ENCODE results near the gene EPS8L2.
A peak's percentile ranks its signal among the peaks of the same experiment; 100 is the strongest.

Gene EPS8L2

GRCh38 chr11:706439-706956, 467 bp downstream of the EPS8L2 start:
- Histone ChIP-seq H3K36me3 (peaks cover 0 to 17% (median 16%) of the 10 kb centered on the region in 3 donors), H3K27ac (peak overlapping the region; percentile 80 to 86), H3K27me3 (peaks cover 0 to 50% of the 10 kb centered on the region in 2 donors), H3K4me3 (peak overlapping the region; percentile 59 to 63), H3K4me1 (peaks cover 0 to 70% (median 40%) of the 10 kb centered on the region in 4 donors), H3K9me3 (no peaks in the 10 kb centered on the region)
- TF ChIP-seq CTCF (IDR thresholded peaks at IDR 0.05): no peak
- intact Hi-C loops (cut with DNase I; ENCODE audit: low total_unique reads): no loop called here
- peak in 1 of 2 donors; percentile 80 for DNase-seq

GRCh38 chr11:706957-707816, 1.2 kb downstream of the EPS8L2 start:
- TF ChIP-seq CTCF (IDR thresholded peaks at IDR 0.05): no peak
- peaks cover 0 to 11% (median 9%) of the 10 kb centered on the region in 3 donors for H3K36me3 ChIP-seq
- peak in 1 of 2 donors; percentile 79 for DNase-seq
- peak overlapping the region; percentile 80 to 86 for H3K27ac ChIP-seq
- H3K4me1 ChIP-seq: peaks cover 0 to 70% (median 39%) of the 10 kb centered on the region in 4 donors
- intact Hi-C loops (cut with DNase I; ENCODE audit: low total_unique reads): no loop called here
- H3K9me3 ChIP-seq: no peaks in the 10 kb centered on the region
- H3K27me3 ChIP-seq: peaks cover 0 to 50% of the 10 kb centered on the region in 2 donors
- H3K4me3 ChIP-seq: peak overlapping the region; percentile 59 to 63

- intact Hi-C loops (cut with DNase I; ENCODE audit: low total_unique reads): no loop called here
- Histone ChIP-seq H3K4me3 (no peak overlapping the region), H3K36me3 (peaks cover 0 to 10% (median 2%) of the 10 kb centered on the region in 3 donors), H3K9me3 (no peaks in the 10 kb centered on the region), H3K4me1 (peaks cover 0 to 73% (median 33%) of the 10 kb centered on the region in 4 donors), H3K27ac (peak overlapping the region; percentile 80 to 86), H3K27me3 (peaks cover 0 to 56% of the 10 kb centered on the region in 2 donors)
- no peak for TF ChIP-seq CTCF (IDR thresholded peaks at IDR 0.05)
- DNase-seq: peak in 1 of 2 donors; percentile 64
Observed at GRCh38 chr11:707817-708420, 1.9 kb downstream of the EPS8L2 start.

GRCh38 chr11:708511-708910, 2.5 kb downstream of the EPS8L2 start:
- intact Hi-C loops (cut with DNase I; ENCODE audit: low total_unique reads): no loop called here
- TF ChIP-seq CTCF (IDR thresholded peaks at IDR 0.05): no peak
- Histone ChIP-seq H3K27ac (no peak overlapping the region), H3K27me3 (peaks cover 0 to 59% of the 10 kb centered on the region in 2 donors), H3K4me3 (no peak overlapping the region), H3K9me3 (no peaks in the 10 kb centered on the region), H3K36me3 (peaks cover 0 to 10% (median 0%) of the 10 kb centered on the region in 3 donors), H3K4me1 (peaks cover 0 to 69% (median 28%) of the 10 kb centered on the region in 4 donors)
- peak in 1 of 2 donors; percentile 59 for DNase-seq

GRCh38 chr11:709109-709997, 3.3 kb downstream of the EPS8L2 start:
- Histone ChIP-seq H3K27ac (no peak overlapping the region), H3K36me3 (peaks cover 0 to 6% (median 0%) of the 10 kb centered on the region in 3 donors), H3K4me3 (no peak overlapping the region), H3K27me3 (peaks cover 0 to 59% of the 10 kb centered on the region in 2 donors), H3K4me1 (peaks cover 0 to 66% (median 28%) of the 10 kb centered on the region in 4 donors), H3K9me3 (no peaks in the 10 kb centered on the region)
- intact Hi-C loops (cut with DNase I; ENCODE audit: low total_unique reads): no loop called here
- TF ChIP-seq CTCF (IDR thresholded peaks at IDR 0.05): no peak
- no peak for DNase-seq
